ENCODE results near the gene FAM118B.

DNA sequence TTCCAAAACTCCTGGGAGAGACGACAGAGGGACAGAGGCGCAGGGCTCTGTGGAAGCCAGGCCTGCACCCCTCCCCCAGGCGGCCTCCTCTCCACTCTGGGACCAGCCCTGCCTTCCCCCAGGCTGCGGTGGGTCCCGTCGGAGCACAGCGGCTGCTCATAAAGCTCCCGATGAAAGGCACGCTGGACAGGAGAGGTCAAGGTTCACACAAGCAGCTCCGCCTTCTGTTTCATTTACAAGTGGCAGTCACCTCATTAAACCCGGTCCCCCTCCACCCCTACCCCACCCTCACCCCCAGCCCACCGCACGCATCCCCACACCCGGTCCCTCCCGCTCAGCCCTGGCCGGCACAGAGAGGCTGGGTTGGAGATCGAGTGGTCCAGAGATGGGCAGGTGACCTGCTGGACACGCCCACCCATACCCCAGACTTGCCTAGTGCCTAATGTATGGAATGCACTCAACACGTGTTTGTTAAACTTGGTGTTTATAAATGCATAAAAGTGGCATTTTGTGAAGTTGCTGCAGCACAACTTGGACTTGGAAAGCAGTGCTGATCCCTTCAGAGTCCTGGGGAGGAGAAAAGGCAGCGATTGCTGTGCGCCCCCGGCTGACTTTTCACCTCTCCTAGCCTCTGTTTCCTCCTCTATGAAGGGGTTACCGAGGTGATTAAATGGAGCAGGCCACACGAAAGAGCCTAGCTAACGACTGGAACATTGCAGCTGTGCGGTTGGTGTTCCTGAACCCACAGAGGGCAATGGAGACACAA lies 26.1 kb upstream of the FAM118B start:
- TF ChIP-seq CTCF (IDR thresholded peaks at IDR 0.05; ENCODE audit: poor library complexity), result no peak
- TF ChIP-seq EZH2 (IDR thresholded peaks at IDR 0.05; ENCODE audit: borderline replicate concordance), result no peak
- TF ChIP-seq EZH2phosphoT487 (IDR thresholded peaks at IDR 0.05; ENCODE audit: low read depth, severe bottlenecking, unreplicated experiment), result no peak
